Brain microvascular endothelial cell (primary cell): ENCODE measurements around the gene SLC25A47.

Experiments
- DNase-seq: peaks from one replicate; pipeline ENCODE4 v3.0.0-alpha.2; 2020
- H3K27ac ChIP-seq: fragments of 250-450 bp; sonication (Bioruptor Pico); 2 replicates; pipeline ENCODE4 v1.5.1; 2020; ENCODE audit warnings: mild to moderate bottlenecking, moderate library complexity
- H3K27me3 ChIP-seq: fragments of 250-450 bp; sonication (Bioruptor Pico); replicated peaks from 2 replicates; pipeline ENCODE4 v1.5.1; 2020; ENCODE audit warnings: mild to moderate bottlenecking
- H3K36me3 ChIP-seq: fragments of 250-450 bp; sonication (Bioruptor Pico); replicated peaks from 2 replicates; pipeline ENCODE4 v1.5.1; 2020; ENCODE audit warnings: mild to moderate bottlenecking
- H3K4me3 ChIP-seq: 2 replicates; pipeline ENCODE4 v1.5.1; 2011; ENCODE audit warnings: low read depth, mild to moderate bottlenecking, control low read depth, low read length, moderate library complexity
- CTCF ChIP-seq: IDR thresholded peaks from 2 replicates; pipeline ENCODE4 v1.5.1; 2011; ENCODE audit warnings: low read depth, mild to moderate bottlenecking, moderate library complexity, low read length, control low read depth, inconsistent platforms; ENCODE audit errors: missing control alignments
- in situ Hi-C: cut with HindIII; loops from 2 replicates; pipeline ENCODE4 v1.10.0; 2017; ENCODE audit warnings: low sequenced_read_pairs, low pct_ligation_motif_present

Gene SLC25A47

DNA sequence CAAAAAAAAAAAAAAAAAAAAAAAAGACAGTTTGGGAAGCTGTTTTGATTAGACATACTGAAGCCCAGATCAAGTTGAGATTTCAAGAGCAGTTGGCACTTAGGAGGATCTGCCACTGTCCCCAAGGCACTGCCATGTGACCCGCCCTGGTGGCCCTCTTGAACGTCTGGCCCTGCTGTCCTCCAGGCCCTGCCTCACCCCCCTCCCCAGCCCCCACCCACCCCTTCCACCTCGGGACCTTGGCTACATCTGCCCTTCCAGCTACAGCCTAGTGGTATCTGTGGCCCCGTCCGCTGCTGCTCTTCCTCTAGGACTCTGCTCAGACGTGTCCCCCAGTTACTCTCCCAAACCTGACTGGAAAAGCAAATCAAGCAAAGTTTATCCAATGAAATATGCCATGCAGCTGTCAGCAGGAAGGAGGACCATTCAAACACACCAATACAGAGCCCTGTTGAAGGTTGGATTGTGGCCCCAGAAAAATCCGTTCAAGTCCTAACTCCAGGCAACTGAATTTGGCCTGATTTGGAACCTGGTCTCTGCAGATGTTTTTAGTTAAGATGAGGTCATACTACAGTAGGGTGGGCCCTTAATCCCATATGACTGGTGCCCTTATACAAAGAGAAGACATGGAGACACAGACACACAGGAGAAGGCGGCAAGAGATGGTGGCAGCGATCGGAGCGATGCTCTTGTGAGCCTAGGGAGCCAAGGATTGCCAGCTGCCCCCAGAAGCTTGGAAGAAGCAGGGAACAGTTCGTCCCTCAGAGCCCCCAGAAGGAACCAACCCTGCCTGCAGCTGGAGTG, 34.6 kb upstream of the SLC25A47 start:
- DNase-seq = no peak
- no peaks in the 10 kb centered on the region for H3K27me3 ChIP-seq
- in situ Hi-C loops = no loop called here
- H3K36me3 ChIP-seq = peaks cover 9% of the 10 kb centered on the region
- no peak overlapping the region for H3K27ac ChIP-seq
- H3K4me3 ChIP-seq = no peak overlapping the region
- no peak for TF ChIP-seq CTCF

- no peak for DNase-seq
- in situ Hi-C loops = no loop called here
- H3K27me3 ChIP-seq = no peaks in the 10 kb centered on the region
- H3K4me3 ChIP-seq = no peak overlapping the region
- no peak for TF ChIP-seq CTCF
- H3K36me3 ChIP-seq = peaks cover 9% of the 10 kb centered on the region
- H3K27ac ChIP-seq = no peak overlapping the region
Measured at GRCh38 chr14:100289916-100290606, 33.1 kb upstream of the SLC25A47 start.

GRCh38 chr14:100290607-100291304, 32.4 kb upstream of the SLC25A47 start:
- Histone ChIP-seq H3K27me3 (no peaks in the 10 kb centered on the region), H3K36me3 (peaks cover 9% of the 10 kb centered on the region), H3K4me3 (no peak overlapping the region), H3K27ac (no peak overlapping the region)
- DNase-seq = no peak
- no peak for TF ChIP-seq CTCF
- in situ Hi-C loops = no loop called here

- in situ Hi-C loops = no loop called here
- TF ChIP-seq CTCF = no peak
- H3K36me3 ChIP-seq = peaks cover 9% of the 10 kb centered on the region
- DNase-seq = no peak
- H3K27me3 ChIP-seq = no peaks in the 10 kb centered on the region
- no peak overlapping the region for H3K4me3 ChIP-seq
- H3K27ac ChIP-seq = no peak overlapping the region
Measured at GRCh38 chr14:100291305-100292075, 31.6 kb upstream of the SLC25A47 start.

DNA sequence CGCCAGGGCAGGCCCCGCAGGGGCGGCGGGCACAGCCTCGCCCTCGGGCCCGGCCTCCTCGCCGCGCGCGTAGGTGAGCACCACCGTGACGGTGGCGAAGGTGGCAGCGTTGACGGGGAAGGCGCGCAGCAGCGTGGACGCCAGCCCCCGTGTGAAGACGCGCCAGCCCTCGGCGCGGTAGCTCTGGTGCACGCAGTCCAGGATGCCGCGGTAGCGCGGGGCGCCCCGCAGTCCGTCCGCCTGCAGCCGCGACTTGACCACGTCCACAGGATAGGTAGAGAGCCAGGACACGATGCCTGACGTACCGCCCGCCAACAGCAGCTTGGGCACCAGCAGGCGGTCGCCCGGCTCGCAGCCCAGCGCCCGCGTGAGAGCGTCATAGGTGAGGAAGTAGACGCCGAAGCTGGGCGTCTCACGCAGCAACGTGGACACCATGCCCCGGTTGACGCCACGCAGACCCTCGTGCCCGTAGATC, 30.8 kb upstream of the SLC25A47 start:
- no peak for DNase-seq
- no peak for TF ChIP-seq CTCF
- H3K4me3 ChIP-seq = no peak overlapping the region
- no peaks in the 10 kb centered on the region for H3K27me3 ChIP-seq
- H3K36me3 ChIP-seq = peaks cover 9% of the 10 kb centered on the region
- in situ Hi-C loops = no loop called here
- no peak overlapping the region for H3K27ac ChIP-seq
